T-helper 1 cell treated with Interleukin-12 subunit alpha and Interleukin-12 subunit beta and Interleukin-4 antibody, amounts not matched to agents 30 ng/mL and 1 ng/mL, for 36 hours (primary cell): ENCODE data around the gene C2CD3. TPM values are rescaled to one million over a fixed set of nuclear protein-coding genes. Genes with fewer than 3 reads are reported as not detected.
"Not testable (repeated sequence)": the region's sequence is repeated elsewhere in the genome, so short reads cannot be mapped to it uniquely, and the experiment has no call there.

Source experiments
- intact Hi-C: fragments of 100-400 bp; cut with micrococcal nuclease; formaldehyde crosslinking; loops from one replicate; pipeline ENCODE4 v1.15.1; 2024
- total RNA-seq: library from RNA; stranded (reverse); gene quantifications from 2 replicates; pipeline ENCODE4 v1.2.3, GENCODE V29; 2022

C2CD3 gene
- total RNA-seq, 1 donor from 2014 or later: 39.4 TPM

GRCh38 chr11:74162681-74163467, 7.9 kb downstream of the C2CD3 start:
- intact Hi-C loops: no loop called here

DNA sequence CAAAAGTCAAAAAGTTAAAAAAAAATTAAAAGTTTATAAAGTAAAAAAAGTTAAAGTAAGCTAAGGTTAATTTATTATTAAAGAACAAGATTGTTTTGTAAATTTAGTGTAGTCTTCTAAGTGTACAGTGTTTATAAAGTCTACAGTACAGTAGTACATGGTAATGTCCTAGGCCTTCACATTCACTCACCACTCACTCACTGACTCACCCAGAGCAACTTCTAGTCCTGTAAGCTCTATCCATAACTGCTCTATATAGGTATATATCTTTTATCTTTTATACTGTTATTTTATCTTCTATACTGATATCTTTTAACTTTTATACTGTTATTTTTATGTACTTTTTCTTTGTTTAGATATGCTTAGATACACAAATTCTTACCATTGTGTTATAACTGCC, 11.2 kb downstream of the C2CD3 start:
- intact Hi-C loops: no loop called here

DNA sequence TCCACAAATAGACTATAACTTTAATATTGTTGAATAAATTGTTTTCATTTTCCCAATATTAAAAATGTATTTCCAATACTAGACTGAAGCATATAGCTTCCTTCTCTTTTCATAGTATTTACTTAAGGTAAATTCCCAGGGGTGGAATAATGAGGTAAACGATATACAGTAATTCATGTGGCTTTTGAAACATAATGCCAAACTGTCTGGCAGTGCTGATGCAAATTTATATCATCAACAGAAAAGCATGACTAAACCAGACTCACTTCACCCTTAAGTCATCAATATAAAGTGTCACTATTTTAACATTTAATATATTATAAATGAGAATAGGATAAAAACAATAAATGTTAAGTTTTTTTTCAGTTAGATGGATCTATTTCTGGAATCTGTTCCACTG, 13.6 kb downstream of the C2CD3 start:
- intact Hi-C loops: no loop called here

DNA sequence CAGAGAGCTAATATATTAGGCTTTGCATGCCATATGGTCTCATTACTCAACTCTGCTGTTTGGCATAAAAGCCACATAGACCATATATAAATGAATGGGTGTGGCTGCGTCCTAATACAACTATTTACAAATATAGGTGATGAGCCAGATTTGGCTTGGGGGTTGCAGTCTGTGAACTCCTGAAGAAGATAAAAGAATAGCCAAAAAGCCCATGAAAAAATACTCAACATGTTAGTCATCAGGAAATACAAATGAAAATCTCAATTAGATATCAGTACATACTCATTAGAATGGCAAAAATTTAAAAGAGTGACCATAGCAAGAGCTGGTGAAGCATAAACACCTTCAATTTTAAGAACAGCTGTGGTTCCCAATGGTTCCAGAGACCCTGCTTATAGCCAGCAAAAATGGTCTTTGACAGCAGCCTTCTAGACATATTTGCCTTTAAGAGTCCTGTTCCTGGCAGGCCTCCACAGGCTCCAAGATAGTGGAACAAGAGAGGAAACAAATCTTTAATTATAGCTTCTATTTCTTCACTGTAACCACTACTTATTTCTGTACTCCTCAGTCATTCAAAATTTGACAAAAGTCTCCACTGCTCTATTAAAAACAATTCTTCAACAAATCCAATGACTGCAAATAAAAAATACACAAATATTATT, 16.1 kb downstream of the C2CD3 start:
- intact Hi-C loops: no loop called here

GRCh38 chr11:74153224-74153623, 17.6 kb downstream of the C2CD3 start:
- intact Hi-C loops: no loop called here

DNA sequence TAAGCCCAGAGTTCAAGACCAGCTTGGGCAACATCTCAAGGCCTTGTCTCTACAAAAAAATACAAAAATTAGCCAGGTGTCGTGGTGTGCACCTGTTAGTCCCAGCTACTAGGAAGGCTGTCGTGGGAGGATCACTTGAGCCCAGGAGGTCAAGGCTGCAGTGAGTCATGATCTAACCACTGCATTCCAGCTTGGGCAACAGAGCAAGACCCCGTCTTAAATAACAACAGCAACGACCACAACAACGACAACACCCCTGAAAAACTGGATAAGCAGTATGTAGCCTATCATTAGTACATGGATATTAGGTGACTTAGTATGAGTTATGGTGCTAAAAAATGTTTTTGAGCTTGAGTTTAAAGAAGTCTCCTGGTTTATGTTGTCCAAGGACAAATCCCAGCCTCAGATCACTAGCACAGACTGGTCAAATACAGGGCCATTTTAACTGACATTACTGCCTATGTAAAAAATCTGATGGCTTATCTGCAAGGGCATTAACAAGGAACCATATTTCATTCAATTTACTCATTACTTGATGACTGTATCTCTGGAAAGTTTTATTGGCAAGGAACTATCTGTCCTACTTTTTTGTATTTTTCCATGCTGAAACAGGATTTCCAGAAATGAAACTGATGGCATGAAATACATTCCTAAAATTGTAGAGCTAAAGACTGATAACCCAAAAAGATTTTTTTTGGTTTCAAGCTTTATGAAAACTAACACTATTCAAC, 23.4 kb downstream of the C2CD3 start:
- intact Hi-C loops: no loop called here

DNA sequence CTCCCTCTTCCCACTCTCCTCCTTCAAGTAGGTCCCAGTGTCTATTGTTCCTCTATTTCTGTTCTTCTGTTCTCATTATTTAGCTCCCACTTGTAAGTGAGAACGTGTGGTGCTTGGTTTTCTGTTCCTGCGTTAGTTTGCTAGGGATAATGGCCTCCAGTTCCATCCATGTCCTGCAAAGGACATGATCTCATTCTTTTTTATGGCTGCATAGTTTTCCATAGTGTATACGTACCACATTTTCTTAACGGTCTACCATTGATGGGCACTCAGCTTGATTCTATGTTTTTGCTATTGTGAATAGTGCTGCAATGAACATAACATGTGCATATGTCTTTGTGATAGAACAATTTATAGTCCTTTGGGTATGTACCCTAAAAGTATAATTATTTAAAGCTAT, 26.2 kb downstream of the C2CD3 start:
- intact Hi-C loops: no loop called here

DNA sequence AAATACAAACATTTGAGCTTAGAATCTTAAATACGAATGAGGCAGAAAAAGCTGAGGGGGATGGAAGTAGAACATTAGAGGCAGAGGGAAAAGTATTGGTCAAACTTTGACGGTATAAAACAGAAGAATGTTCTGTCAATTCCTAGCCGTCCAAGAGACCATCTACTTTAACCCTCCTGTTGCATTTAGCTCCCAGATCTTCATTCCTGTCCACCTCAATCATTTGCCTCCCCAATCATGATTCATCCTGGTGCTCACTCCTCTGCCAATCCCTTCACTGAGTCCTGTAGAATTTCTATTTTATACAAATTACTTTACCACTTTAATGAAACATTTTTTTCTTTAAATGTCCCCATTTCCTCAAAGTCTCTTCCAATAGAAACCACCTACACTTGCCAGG, 28.2 kb downstream of the C2CD3 start:
- intact Hi-C loops: no loop called here

- intact Hi-C loops: no loop called here
Observed at GRCh38 chr11:74141908-74142307, 28.9 kb downstream of the C2CD3 start.

- intact Hi-C loops: no loop called here
Observed at GRCh38 chr11:74141241-74141695, 29.5 kb downstream of the C2CD3 start.

DNA sequence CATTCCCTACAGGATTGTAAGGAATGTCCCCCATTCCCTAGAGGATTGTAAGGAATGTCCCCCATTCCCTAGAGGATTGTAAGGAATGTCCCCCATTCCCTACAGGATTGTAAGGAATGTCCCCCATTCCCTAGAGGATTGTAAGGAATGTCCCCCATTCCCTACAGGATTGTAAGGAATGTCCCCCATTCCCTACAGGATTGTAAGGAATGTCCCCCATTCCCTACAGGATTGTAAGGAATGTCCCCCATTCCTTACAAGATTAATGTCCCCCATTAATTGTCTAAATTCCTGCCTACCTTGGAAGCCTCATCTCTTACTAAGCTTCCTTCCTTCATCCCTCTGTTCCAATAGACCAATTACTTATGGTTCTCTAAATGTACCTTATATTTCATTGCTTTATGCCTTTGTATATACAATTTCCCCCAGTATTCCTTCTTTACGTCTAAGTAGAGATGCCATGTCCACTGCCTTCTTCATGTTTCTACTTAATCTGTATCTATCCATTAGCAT, 30.8 kb downstream of the C2CD3 start:
- intact Hi-C loops: not testable (repeated sequence)

GRCh38 chr11:74139151-74139918, 31.5 kb downstream of the C2CD3 start:
- intact Hi-C loops: no loop called here

- intact Hi-C loops: no loop called here
Observed at GRCh38 chr11:74138572-74138971, 32.2 kb downstream of the C2CD3 start.

GRCh38 chr11:74138021-74138420, 32.8 kb downstream of the C2CD3 start:
- intact Hi-C loops: no loop called here

DNA sequence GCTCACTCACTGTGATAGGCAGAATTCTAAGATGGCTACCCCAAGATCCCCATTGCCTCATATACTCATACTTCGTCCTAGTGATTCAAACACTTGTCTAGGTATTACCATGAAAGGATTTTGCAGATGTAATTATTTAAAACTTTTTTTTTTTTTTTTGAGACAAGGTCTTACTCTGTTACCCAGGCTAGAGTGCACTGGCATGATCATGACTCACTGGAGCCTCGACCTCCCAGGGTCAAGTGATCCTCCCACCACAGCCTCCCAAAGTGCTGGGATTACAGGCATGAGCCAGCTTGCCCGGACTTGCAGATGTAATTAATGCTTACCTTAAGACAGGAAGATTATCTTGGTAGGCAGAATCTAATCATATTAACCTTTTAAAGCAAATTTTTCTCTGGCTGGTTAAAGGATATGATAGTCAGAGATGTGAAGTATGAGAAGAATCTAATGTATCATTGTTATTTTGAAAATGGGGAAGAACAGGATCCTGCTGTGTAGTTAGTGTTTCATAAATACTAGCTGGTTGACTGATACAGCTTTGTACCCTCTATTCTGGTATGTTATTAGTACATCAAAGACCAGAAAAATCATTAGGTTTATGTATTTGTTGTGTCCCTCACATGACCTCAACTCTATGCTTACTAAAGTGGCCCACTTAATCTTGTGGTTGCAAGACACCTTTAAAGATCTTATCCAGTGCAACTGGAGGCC, 35.5 kb downstream of the C2CD3 start:
- intact Hi-C loops: no loop called here

- intact Hi-C loops: no loop called here
Observed at GRCh38 chr11:74134661-74135060, 36.1 kb downstream of the C2CD3 start.

GRCh38 chr11:74133436-74133835, 37.4 kb downstream of the C2CD3 start:
- intact Hi-C loops: no loop called here

GRCh38 chr11:74132833-74133232, 38.0 kb downstream of the C2CD3 start:
- intact Hi-C loops: no loop called here

DNA sequence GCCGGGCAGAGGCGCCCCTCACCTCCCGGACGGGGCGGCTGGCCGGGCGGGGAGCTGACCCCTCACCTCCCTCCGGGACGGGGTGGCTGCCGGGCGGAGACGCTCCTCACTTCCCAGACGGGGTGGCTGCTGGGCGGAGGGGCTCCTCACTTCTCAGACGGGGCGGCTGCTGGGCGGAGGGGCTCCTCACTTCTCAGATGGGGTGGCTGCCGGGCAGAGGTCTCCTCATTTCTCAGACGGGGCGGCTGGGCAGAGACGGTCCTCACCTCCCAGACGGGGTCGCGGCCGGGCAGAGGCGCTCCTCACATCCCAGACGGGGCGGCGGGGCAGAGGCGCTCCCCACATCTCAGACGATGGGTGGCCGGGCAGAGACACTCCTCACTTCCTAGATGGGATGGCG, 41.7 kb downstream of the C2CD3 start:
- intact Hi-C loops: not testable (repeated sequence)

DNA sequence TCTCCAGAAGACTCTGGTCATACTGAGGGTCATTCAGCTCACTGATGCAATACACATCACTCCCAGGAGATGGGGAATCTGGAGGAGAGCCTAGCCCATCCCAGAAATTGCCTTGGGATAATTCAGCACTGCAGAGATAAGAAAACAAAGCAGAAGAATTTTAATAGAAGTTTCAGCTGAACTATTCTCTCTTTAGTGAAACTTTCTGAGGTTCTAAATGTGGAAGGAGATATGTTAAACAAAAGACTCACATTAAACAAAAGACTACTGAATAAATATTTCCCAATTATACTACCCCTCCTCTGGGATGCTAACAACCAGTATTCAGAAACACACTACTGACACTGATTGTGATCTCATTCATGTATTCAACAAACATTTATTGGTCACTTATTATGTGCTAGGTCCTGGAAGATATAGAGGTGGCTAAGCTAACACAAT, 47.8 kb downstream of the C2CD3 start:
- intact Hi-C loops: no loop called here

DNA sequence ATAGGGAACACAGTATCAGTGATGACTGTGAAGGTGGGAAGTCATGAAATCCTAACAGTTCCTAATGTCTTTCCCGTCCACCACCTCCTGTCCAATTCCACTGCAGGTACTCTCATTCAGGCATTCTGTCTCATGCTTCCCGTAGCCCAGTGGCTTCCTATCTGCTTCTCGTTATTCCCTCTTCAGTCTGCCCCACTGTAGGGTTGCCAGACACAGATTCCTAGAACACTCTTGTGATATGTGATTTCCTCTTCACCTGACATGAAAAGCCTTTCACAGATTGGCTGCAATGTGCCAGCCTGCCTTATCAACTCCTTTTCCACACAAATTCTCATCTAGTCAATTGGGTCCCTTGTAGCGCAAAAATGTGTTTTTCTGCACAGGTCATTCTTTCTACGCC, 49.0 kb downstream of the C2CD3 start:
- intact Hi-C loops: no loop called here
